ENCODE measurements around the gene YTHDF1. TPM values are rescaled to one million over a fixed set of nuclear protein-coding genes. Genes with fewer than 3 reads are reported as not detected.

The YTHDF1 gene
- total RNA-seq, 1 experiment from 2014 or later = 85.4 TPM

GRCh38 chr20:63188159-63188442, 27.8 kb downstream of the YTHDF1 start:
- Histone ChIP-seq H4K5ac (ENCODE audit: insufficient read length, low read depth, low read length) (no peak overlapping the region), H4K8ac (replicated peaks; ENCODE audit: insufficient read length, low read depth, low read length) (no peak overlapping the region)

More at GRCh38 chr20:63188159-63188442, 27.8 kb downstream of the YTHDF1 start:
- Histone ChIP-seq H2BK12ac (ENCODE audit: insufficient read length, low read depth, low read length) (no peak overlapping the region), H2AK5ac (ENCODE audit: insufficient read length, low read length) (no peak overlapping the region), H4K91ac (ENCODE audit: insufficient read length, low read depth, low read length) (no peak overlapping the region), H3K23ac (ENCODE audit: insufficient read length, low read depth, low read length) (no peak overlapping the region), H3K14ac (ENCODE audit: insufficient read depth, low read length) (no peak overlapping the region), H4K20me1 (ENCODE audit: control insufficient read depth, insufficient read depth, insufficient read length) (peaks cover 11% of the 10 kb centered on the region), H3K9me3 (ENCODE audit: control insufficient read depth, low read depth, low read length) (no peaks in the 10 kb centered on the region), H3K18ac (ENCODE audit: insufficient read length, low read depth, low read length) (no peak overlapping the region), H3K23me2 (ENCODE audit: insufficient read length, low read depth, low read length, poor library complexity, severe bottlenecking) (peaks cover 1% of the 10 kb centered on the region), H3K56ac (ENCODE audit: insufficient read length, low read depth, low read length) (no peak overlapping the region), H2BK15ac (ENCODE audit: low read depth, low read length) (no peak overlapping the region), H3K4ac (ENCODE audit: low read depth, low read length) (no peak overlapping the region), H3K9ac (ENCODE audit: extremely low read depth, insufficient read length, low read length) (no peak overlapping the region), H3K27me3 (ENCODE audit: insufficient read depth, low read length) (no peaks in the 10 kb centered on the region), H3K4me1 (ENCODE audit: insufficient read depth, low read length) (no peaks in the 10 kb centered on the region), H2BK5ac (ENCODE audit: insufficient read length, low read length) (no peak overlapping the region), H3K79me1 (ENCODE audit: insufficient read depth, low read depth, low read length, poor library complexity, severe bottlenecking) (no peaks in the 10 kb centered on the region), H3K27ac (ENCODE audit: insufficient read length, low read depth, low read length) (no peak overlapping the region), H3K79me2 (ENCODE audit: insufficient read depth, low read length) (no peaks in the 10 kb centered on the region), H3T11ph (ENCODE audit: low read length) (no peak overlapping the region), H3K4me2 (ENCODE audit: insufficient read depth, insufficient read length, low read length) (no peak overlapping the region), H2BK120ac (ENCODE audit: low read depth, low read length, poor library complexity, severe bottlenecking) (no peak overlapping the region), H2BK20ac (ENCODE audit: low read depth, low read length, poor library complexity, severe bottlenecking) (no peak overlapping the region), H2AFZ (ENCODE audit: low read length) (no peak overlapping the region)
- no peak for TF ChIP-seq CTCF (conservative IDR thresholded peaks at IDR 0.05)
- no peak overlapping the region; a peak in 1 of 7 replicates for H3K27ac Mint-ChIP-seq
- peaks cover 2% of the 10 kb centered on the region in 2 experiments; a peak in 3 of 5 replicates for H3K9me3 Mint-ChIP-seq
- H3K27me3 Mint-ChIP-seq (ENCODE audit: low read depth) = peaks cover 5% of the 10 kb centered on the region
- 0 out of 4 replicates have a peak, but pooled peaks cover 0 to 2% of the 10 kb centered on the region in 2 experiments for H3K4me1 Mint-ChIP-seq
- WGBS (ENCODE audit: extremely low coverage, insufficient read length, low lambda C conversion rate) = no CpG with 5 or more reads among the region's 13 CpGs
- no peaks in the 10 kb centered on the region for H3K36me3 Mint-ChIP-seq (ENCODE audit: insufficient read depth in 1 of 3, low read depth in 3 of 3)
- no peak for DNase-seq
- no peak overlapping the region for H3K4me3 Mint-ChIP-seq
